ENCODE measurements around the gene GALNT4. TPM values are rescaled to one million over a fixed set of nuclear protein-coding genes. Genes with fewer than 3 reads are reported as not detected.
A peak's percentile ranks its signal among the peaks of the same experiment; 100 is the strongest.

Gene GALNT4
- total and polyA plus RNA-seq, 7 donors, result 3.4 to 14.6 (median 4.6) TPM

DNA sequence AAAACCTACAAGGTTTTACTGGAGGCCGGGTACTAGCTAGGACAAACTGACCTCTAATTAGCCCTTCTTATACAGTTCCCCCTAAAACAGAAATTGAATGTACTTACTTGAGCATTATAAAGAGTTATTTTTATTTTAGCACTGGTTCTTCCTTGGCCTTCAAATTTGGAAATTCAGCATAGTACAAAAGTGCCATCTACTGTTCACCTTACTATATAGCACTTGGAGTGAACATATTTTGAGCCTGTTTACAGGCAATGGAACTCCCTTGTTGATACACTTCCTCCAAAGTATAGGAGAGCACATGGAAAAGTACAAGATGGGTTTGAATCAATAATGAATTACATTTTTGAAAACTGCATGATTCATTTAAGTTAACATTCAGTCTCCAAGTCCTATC, 5.1 kb upstream of the GALNT4 start:
- TF ChIP-seq, protein P1, sequence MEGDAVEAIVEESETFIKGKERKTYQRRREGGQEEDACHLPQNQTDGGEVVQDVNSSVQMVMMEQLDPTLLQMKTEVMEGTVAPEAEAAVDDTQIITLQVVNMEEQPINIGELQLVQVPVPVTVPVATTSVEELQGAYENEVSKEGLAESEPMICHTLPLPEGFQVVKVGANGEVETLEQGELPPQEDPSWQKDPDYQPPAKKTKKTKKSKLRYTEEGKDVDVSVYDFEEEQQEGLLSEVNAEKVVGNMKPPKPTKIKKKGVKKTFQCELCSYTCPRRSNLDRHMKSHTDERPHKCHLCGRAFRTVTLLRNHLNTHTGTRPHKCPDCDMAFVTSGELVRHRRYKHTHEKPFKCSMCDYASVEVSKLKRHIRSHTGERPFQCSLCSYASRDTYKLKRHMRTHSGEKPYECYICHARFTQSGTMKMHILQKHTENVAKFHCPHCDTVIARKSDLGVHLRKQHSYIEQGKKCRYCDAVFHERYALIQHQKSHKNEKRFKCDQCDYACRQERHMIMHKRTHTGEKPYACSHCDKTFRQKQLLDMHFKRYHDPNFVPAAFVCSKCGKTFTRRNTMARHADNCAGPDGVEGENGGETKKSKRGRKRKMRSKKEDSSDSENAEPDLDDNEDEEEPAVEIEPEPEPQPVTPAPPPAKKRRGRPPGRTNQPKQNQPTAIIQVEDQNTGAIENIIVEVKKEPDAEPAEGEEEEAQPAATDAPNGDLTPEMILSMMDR (IDR thresholded peaks at IDR 0.05), result peak in 3 of 4 experiments; percentile 43 to 59 (median 59)
- TF ChIP-seq POLR2A (IDR thresholded peaks at IDR 0.05), result no peak
- TF ChIP-seq EP300 (IDR thresholded peaks at IDR 0.05), result no peak
- TF ChIP-seq POLR2AphosphoS5 (IDR thresholded peaks at IDR 0.05), result no peak
- 19 to 24% methylated on average over 1 of the region's 1 CpG for WGBS, 2 donors
- no peak for DNase-seq
- H3K4me1 ChIP-seq, result peaks cover 0 to 17% (median 5%) of the 10 kb centered on the region in 4 donors
- H3K9me3 ChIP-seq, result no peaks in the 10 kb centered on the region
- no peak overlapping the region for H3K27ac ChIP-seq
- intact Hi-C loops (cut with DNase I), result loop anchor here (5.0 to 10.0 kb wide), 4 partner anchors 67 to 1385 kb away; partner anchors contain the start of genes CEP290, DUSP6 and TMTC3
- H3K27me3 ChIP-seq, result no peaks in the 10 kb centered on the region
- H3K36me3 ChIP-seq, result no peaks in the 10 kb centered on the region
- H3K4me3 ChIP-seq, result no peak overlapping the region

GRCh38 chr12:89528434-89528833, 3.8 kb upstream of the GALNT4 start:
- 75 to 85% methylated on average over 4 of the region's 4 CpGs for WGBS, 2 donors
- Histone ChIP-seq H3K36me3 (no peaks in the 10 kb centered on the region), H3K4me1 (peaks cover 0 to 25% (median 14%) of the 10 kb centered on the region in 4 donors), H3K4me3 (no peak overlapping the region), H3K27ac (no peak overlapping the region), H3K9me3 (no peaks in the 10 kb centered on the region), H3K27me3 (no peaks in the 10 kb centered on the region)
- intact Hi-C loops (cut with DNase I), result loop anchor here (5.0 to 10.0 kb wide), 4 partner anchors 66 to 1384 kb away; partner anchors contain the start of genes CEP290, DUSP6 and TMTC3
- TF ChIP-seq POLR2A (IDR thresholded peaks at IDR 0.05) (no peak), POLR2AphosphoS5 (IDR thresholded peaks at IDR 0.05) (no peak), EP300 (IDR thresholded peaks at IDR 0.05) (no peak)
- TF ChIP-seq, protein P1 (IDR thresholded peaks at IDR 0.05), result no peak
- DNase-seq, result no peak

- intact Hi-C loops (cut with DNase I), result loop anchor here (2.0 to 10.0 kb wide), 6 partner anchors 55 to 1381 kb away; partner anchors contain the start of genes CEP290, DUSP6 and TMTC3
- DNase-seq, result peak; percentile 83
- Histone ChIP-seq H3K36me3 (no peaks in the 10 kb centered on the region), H3K9me3 (no peaks in the 10 kb centered on the region), H3K4me1 (peaks cover 0 to 48% (median 34%) of the 10 kb centered on the region in 4 donors), H3K27ac (peak within 1 kb of the TSS; percentile 87 to 92 (median 90)), H3K27me3 (no peaks in the 10 kb centered on the region), H3K4me3 (peak within 1 kb of the TSS; percentile 74 to 95 (median 94))
- 2% methylated on average over 39 of the region's 39 CpGs for WGBS, 2 donors
- TF ChIP-seq, protein P1 (IDR thresholded peaks at IDR 0.05), result no peak
- TF ChIP-seq POLR2A (IDR thresholded peaks at IDR 0.05) (peak in 1 of 2 donors; percentile 13), POLR2AphosphoS5 (IDR thresholded peaks at IDR 0.05) (peak; percentile 25 to 66 (median 60))
These were observed 1.5 kb upstream of the GALNT4 start, which contains the start of gene POC1B for GRCh38 chr12:89525824-89526770. Gene POC1B, minus strand, starts transcription at chr12:89526047. Its CDS starts 152 bp downstream, at chr12:89525895.

DNA sequence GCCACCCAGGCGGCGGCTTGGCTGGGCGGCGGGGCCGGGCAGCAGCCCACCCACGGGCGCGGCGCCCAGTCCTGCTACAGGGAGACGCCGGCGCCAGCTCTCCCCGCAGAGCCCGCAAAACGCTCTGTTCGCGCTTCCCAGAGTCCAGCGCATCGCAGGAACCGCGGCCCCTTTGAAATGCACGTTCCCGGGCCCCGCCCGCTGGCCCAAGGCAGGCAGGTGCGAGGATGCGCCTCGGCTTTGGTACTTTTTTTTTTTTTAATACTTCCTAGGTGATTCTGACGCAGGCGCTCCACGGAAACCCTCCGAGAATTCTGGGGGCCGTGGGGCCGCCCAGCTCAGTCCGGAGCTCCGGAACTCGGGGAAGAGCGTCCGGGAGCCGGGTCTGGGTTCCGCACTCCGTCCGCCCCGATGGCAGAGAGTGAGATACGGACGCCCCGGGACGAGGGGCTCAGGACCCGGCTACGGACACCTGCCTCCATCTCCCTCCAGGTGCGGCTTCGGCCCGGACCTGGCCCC, 768 bp upstream of the GALNT4 start:
- TF ChIP-seq, protein P1 (IDR thresholded peaks at IDR 0.05), result no peak
- TF ChIP-seq POLR2AphosphoS5 (IDR thresholded peaks at IDR 0.05) (no peak), EP300 (IDR thresholded peaks at IDR 0.05) (no peak), POLR2A (IDR thresholded peaks at IDR 0.05) (no peak)
- Histone ChIP-seq H3K27me3 (no peaks in the 10 kb centered on the region), H3K9me3 (no peaks in the 10 kb centered on the region), H3K4me1 (peaks cover 0 to 53% (median 35%) of the 10 kb centered on the region in 4 donors), H3K4me3 (peak overlapping the region; percentile 74 to 95 (median 94)), H3K36me3 (no peaks in the 10 kb centered on the region), H3K27ac (peak overlapping the region; percentile 87 to 92 (median 90))
- DNase-seq, result peak; percentile 72
- 0% methylated on average over 53 of the region's 53 CpGs for WGBS, 2 donors
- intact Hi-C loops (cut with DNase I), result loop anchor here (2.0 to 10.0 kb wide), 6 partner anchors 55 to 1381 kb away; partner anchors contain the start of genes CEP290, DUSP6 and TMTC3
